ENCODE measurements around the gene SOCS4. TPM values are rescaled to one million over a fixed set of nuclear protein-coding genes. Genes with fewer than 3 reads are reported as not detected.
A peak's percentile ranks its signal among the peaks of the same experiment; 100 is the strongest.
"Not testable (repeated sequence)": the region's sequence is repeated elsewhere in the genome, so short reads cannot be mapped to it uniquely, and the experiment has no call there.

SOCS4 gene
- total RNA-seq, 1 donor from 2014 or later: 20.1 TPM

- no peak for DNase-seq (ENCODE audit: extremely low spot score, unreplicated experiment)
- TF ChIP-seq, protein P1, sequence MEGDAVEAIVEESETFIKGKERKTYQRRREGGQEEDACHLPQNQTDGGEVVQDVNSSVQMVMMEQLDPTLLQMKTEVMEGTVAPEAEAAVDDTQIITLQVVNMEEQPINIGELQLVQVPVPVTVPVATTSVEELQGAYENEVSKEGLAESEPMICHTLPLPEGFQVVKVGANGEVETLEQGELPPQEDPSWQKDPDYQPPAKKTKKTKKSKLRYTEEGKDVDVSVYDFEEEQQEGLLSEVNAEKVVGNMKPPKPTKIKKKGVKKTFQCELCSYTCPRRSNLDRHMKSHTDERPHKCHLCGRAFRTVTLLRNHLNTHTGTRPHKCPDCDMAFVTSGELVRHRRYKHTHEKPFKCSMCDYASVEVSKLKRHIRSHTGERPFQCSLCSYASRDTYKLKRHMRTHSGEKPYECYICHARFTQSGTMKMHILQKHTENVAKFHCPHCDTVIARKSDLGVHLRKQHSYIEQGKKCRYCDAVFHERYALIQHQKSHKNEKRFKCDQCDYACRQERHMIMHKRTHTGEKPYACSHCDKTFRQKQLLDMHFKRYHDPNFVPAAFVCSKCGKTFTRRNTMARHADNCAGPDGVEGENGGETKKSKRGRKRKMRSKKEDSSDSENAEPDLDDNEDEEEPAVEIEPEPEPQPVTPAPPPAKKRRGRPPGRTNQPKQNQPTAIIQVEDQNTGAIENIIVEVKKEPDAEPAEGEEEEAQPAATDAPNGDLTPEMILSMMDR (IDR thresholded peaks at IDR 0.05): no peak
- peak overlapping the region; percentile 93 for H3K27ac Mint-ChIP-seq (ENCODE audit: unreplicated experiment)
- no peaks in the 10 kb centered on the region for H3K9me3 Mint-ChIP-seq (ENCODE audit: unreplicated experiment)
- no peaks in the 10 kb centered on the region for H3K27me3 Mint-ChIP-seq (ENCODE audit: unreplicated experiment)
- H3K4me1 Mint-ChIP-seq (ENCODE audit: unreplicated experiment): peaks cover 38% of the 10 kb centered on the region
- peak overlapping the region; percentile 90 for H3K4me3 Mint-ChIP-seq (ENCODE audit: unreplicated experiment)
- peaks cover 2% of the 10 kb centered on the region for H3K36me3 Mint-ChIP-seq (ENCODE audit: unreplicated experiment)
These were observed 1.0 kb downstream of the SOCS4 start for GRCh38 chr14:55028066-55028465.

- Mint-ChIP-seq H3K27ac (ENCODE audit: unreplicated experiment) (peak overlapping the region; percentile 93), H3K4me1 (ENCODE audit: unreplicated experiment) (peaks cover 41% of the 10 kb centered on the region), H3K4me3 (ENCODE audit: unreplicated experiment) (peak overlapping the region; percentile 90), H3K9me3 (ENCODE audit: unreplicated experiment) (no peaks in the 10 kb centered on the region), H3K27me3 (ENCODE audit: unreplicated experiment) (no peaks in the 10 kb centered on the region), H3K36me3 (ENCODE audit: unreplicated experiment) (peaks cover 4% of the 10 kb centered on the region)
- TF ChIP-seq, protein P1 (IDR thresholded peaks at IDR 0.05): no peak
- DNase-seq (ENCODE audit: extremely low spot score, unreplicated experiment): no peak
These were observed 1.4 kb downstream of the SOCS4 start for GRCh38 chr14:55028476-55028875.

- H3K4me1 Mint-ChIP-seq (ENCODE audit: unreplicated experiment): peaks cover 39% of the 10 kb centered on the region
- no peaks in the 10 kb centered on the region for H3K27me3 Mint-ChIP-seq (ENCODE audit: unreplicated experiment)
- H3K4me3 Mint-ChIP-seq (ENCODE audit: unreplicated experiment): no peak overlapping the region
- H3K27ac Mint-ChIP-seq (ENCODE audit: unreplicated experiment): no peak overlapping the region
- DNase-seq (ENCODE audit: extremely low spot score, unreplicated experiment): no peak
- TF ChIP-seq, protein P1 (IDR thresholded peaks at IDR 0.05): no peak
- H3K9me3 Mint-ChIP-seq (ENCODE audit: unreplicated experiment): no peaks in the 10 kb centered on the region
- peaks cover 16% of the 10 kb centered on the region for H3K36me3 Mint-ChIP-seq (ENCODE audit: unreplicated experiment)
These were observed 4.2 kb downstream of the SOCS4 start for GRCh38 chr14:55031190-55031589.

DNA sequence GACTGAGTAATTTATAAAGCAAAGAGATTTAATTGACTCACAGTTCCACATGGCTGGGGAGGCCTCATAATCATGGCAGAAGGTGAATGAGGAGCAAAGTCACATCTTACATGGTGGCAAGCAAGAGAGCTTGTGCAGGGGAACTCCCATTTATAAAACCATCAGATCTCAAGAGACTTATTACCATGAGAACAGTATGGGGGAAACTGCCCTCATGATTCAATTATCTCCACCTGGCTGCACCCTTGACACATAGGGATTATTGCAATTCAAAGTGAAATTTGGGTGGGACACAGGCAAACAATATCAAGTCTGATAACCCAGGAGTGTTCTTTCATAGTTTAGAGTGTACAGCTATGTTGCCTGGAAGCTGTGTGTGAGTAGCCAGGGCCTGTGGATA is 11.0 kb downstream of the SOCS4 start:
- not testable (repeated sequence) for H3K4me3 Mint-ChIP-seq (ENCODE audit: unreplicated experiment); H3K9me3 Mint-ChIP-seq (ENCODE audit: unreplicated experiment); H3K27me3 Mint-ChIP-seq (ENCODE audit: unreplicated experiment); H3K27ac Mint-ChIP-seq (ENCODE audit: unreplicated experiment); DNase-seq (ENCODE audit: extremely low spot score, unreplicated experiment)
- Mint-ChIP-seq H3K36me3 (ENCODE audit: unreplicated experiment) (peaks cover 23% of the 10 kb centered on the region), H3K4me1 (ENCODE audit: unreplicated experiment) (peaks cover 16% of the 10 kb centered on the region)

- Mint-ChIP-seq H3K36me3 (ENCODE audit: unreplicated experiment) (peaks cover 28% of the 10 kb centered on the region), H3K4me3 (ENCODE audit: unreplicated experiment) (no peak overlapping the region), H3K27me3 (ENCODE audit: unreplicated experiment) (no peaks in the 10 kb centered on the region), H3K9me3 (ENCODE audit: unreplicated experiment) (no peaks in the 10 kb centered on the region), H3K27ac (ENCODE audit: unreplicated experiment) (no peak overlapping the region), H3K4me1 (ENCODE audit: unreplicated experiment) (peaks cover 11% of the 10 kb centered on the region)
- TF ChIP-seq, protein P1 (IDR thresholded peaks at IDR 0.05): no peak
- no peak for DNase-seq (ENCODE audit: extremely low spot score, unreplicated experiment)
These were observed 11.7 kb downstream of the SOCS4 start for GRCh38 chr14:55038708-55039107.

GRCh38 chr14:55043528-55043927 is 16.5 kb downstream of the SOCS4 start:
- Mint-ChIP-seq H3K36me3 (ENCODE audit: unreplicated experiment) (peaks cover 14% of the 10 kb centered on the region), H3K27ac (ENCODE audit: unreplicated experiment) (no peak overlapping the region), H3K4me3 (ENCODE audit: unreplicated experiment) (no peak overlapping the region), H3K9me3 (ENCODE audit: unreplicated experiment) (no peaks in the 10 kb centered on the region), H3K4me1 (ENCODE audit: unreplicated experiment) (peaks cover 3% of the 10 kb centered on the region), H3K27me3 (ENCODE audit: unreplicated experiment) (no peaks in the 10 kb centered on the region)
- no peak for DNase-seq (ENCODE audit: extremely low spot score, unreplicated experiment)
- TF ChIP-seq, protein P1 (IDR thresholded peaks at IDR 0.05): no peak

Data from osteocyte (in vitro differentiated cells).